ENCODE measurements around the gene HABP4. TPM values are rescaled to one million over a fixed set of nuclear protein-coding genes. Genes with fewer than 3 reads are reported as not detected.

Gene HABP4
- total and polyA plus RNA-seq, 2 donors from 2014 or later, result 20.9 to 37.5 TPM

DNA sequence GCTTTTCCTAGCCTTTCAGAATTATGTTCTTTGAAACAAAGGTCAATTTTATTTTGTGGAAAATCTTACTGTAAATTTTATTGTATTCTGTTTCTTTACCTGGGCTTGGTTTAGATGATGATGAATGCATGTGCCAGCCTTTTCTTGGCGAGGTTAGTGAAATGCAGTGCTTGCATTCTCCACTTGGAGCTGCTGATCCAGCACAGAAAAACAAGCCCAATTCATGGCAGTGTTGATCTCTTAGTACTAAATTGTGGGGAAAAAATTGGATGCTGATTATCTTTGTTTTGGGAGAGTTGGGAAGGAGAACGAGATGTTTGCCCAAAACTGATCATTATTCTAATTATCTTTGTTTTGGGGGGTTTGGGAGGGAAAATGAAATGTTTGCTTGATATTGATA is 3.7 kb downstream of the HABP4 start:
- FAIRE-seq (no peak), DNase-seq (peak in 2 of 5 donors; percentile 15 to 43)
- H3K36me3 ChIP-seq (ENCODE audit: control insufficient read depth in 2 of 3, insufficient read depth in 3 of 3, low read length in 3 of 3), result no peaks in the 10 kb centered on the region
- H3K9me3 ChIP-seq (ENCODE audit: control insufficient read depth in 2 of 3, insufficient read depth in 1 of 3, low read length in 3 of 3), result no peaks in the 10 kb centered on the region
- H3K4me3 ChIP-seq (ENCODE audit: low read length in 3 of 3), result no peak overlapping the region
- TF ChIP-seq CTCF (IDR thresholded peaks at IDR 0.05; ENCODE audit: borderline replicate concordance, extremely low read depth, insufficient read depth), result peak; percentile 53
- peaks cover 0 to 6% (median 0%) of the 10 kb centered on the region in 3 donors for H3K4me1 ChIP-seq (ENCODE audit: control insufficient read depth in 2 of 3, insufficient read depth in 2 of 3, low read depth in 1 of 3, low read length in 3 of 3)
- no peak overlapping the region for H3K27ac ChIP-seq (ENCODE audit: low read depth in 2 of 2, low read length in 2 of 2)
- no peak overlapping the region for H3K9ac ChIP-seq (ENCODE audit: low read length in 3 of 3)
- intact Hi-C loops (cut with DNase I), result no loop called here
- no peaks in the 10 kb centered on the region for H3K27me3 ChIP-seq (ENCODE audit: control insufficient read depth, insufficient read depth, low read length)

DNA sequence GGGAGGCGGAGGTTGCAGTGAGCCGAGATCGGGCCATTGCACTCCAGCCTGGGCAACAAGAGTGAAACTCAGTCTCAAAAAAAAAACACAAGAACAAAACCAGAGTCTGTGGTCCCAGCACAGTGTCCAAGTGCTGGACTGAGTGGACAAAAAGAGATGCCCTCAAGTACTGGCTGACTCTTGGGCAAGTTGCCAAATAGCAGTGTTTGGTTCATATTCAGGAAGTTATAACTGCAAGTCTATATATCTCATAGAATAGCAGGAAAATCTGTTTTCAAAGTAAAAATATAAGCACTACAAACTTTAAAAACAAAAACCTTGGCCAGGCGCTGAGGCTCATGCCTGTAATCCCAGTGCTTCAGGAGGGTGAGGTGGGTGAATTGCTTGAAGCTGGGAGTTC is 7.3 kb downstream of the HABP4 start:
- Histone ChIP-seq H3K9me3 (ENCODE audit: control insufficient read depth in 2 of 3, insufficient read depth in 1 of 3, low read length in 3 of 3) (no peaks in the 10 kb centered on the region), H3K4me1 (ENCODE audit: control insufficient read depth in 2 of 3, insufficient read depth in 2 of 3, low read depth in 1 of 3, low read length in 3 of 3) (no peaks in the 10 kb centered on the region), H3K27me3 (ENCODE audit: control insufficient read depth, insufficient read depth, low read length) (no peaks in the 10 kb centered on the region), H3K9ac (ENCODE audit: low read length in 3 of 3) (no peak overlapping the region), H3K4me3 (ENCODE audit: low read length in 3 of 3) (no peak overlapping the region), H3K36me3 (ENCODE audit: control insufficient read depth in 2 of 3, insufficient read depth in 3 of 3, low read length in 3 of 3) (peaks cover 0 to 7% (median 0%) of the 10 kb centered on the region in 3 donors), H3K27ac (ENCODE audit: low read depth in 2 of 2, low read length in 2 of 2) (no peak overlapping the region)
- FAIRE-seq, result no peak
- intact Hi-C loops (cut with DNase I), result no loop called here
- DNase-seq, result no peak
- TF ChIP-seq CTCF (IDR thresholded peaks at IDR 0.05; ENCODE audit: borderline replicate concordance, extremely low read depth, insufficient read depth), result no peak

GRCh38 chr9:96458226-96458625 is 8.3 kb downstream of the HABP4 start:
- intact Hi-C loops (cut with DNase I), result no loop called here
- FAIRE-seq, result no peak
- Histone ChIP-seq H3K27ac (ENCODE audit: low read depth in 2 of 2, low read length in 2 of 2) (no peak overlapping the region), H3K9ac (ENCODE audit: low read length in 3 of 3) (no peak overlapping the region), H3K27me3 (ENCODE audit: control insufficient read depth, insufficient read depth, low read length) (no peaks in the 10 kb centered on the region), H3K9me3 (ENCODE audit: control insufficient read depth in 2 of 3, insufficient read depth in 1 of 3, low read length in 3 of 3) (no peaks in the 10 kb centered on the region), H3K36me3 (ENCODE audit: control insufficient read depth in 2 of 3, insufficient read depth in 3 of 3, low read length in 3 of 3) (peaks cover 0 to 7% (median 0%) of the 10 kb centered on the region in 3 donors), H3K4me1 (ENCODE audit: control insufficient read depth in 2 of 3, insufficient read depth in 2 of 3, low read depth in 1 of 3, low read length in 3 of 3) (no peaks in the 10 kb centered on the region), H3K4me3 (ENCODE audit: low read length in 3 of 3) (no peak overlapping the region)
- no peak for DNase-seq
- TF ChIP-seq CTCF (IDR thresholded peaks at IDR 0.05; ENCODE audit: borderline replicate concordance, extremely low read depth, insufficient read depth), result no peak

All from kidney (tissue), 14 donors.